ENCODE data around the gene ANO1.

DNA sequence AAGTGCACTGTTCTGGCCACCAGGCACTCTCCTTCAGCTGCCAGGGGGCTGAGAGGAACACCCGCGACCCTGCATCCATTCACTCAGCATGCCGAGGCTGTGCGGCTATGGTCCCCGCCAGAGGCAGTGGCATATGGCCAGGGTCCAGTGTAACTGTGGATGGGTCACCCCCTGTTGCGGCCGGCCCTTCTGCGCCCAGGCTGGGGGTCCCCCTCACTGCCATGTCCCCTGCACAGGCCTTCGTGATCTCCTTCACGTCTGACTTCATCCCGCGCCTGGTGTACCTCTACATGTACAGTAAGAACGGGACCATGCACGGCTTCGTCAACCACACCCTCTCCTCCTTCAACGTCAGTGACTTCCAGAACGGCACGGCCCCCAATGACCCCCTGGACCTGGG is 104.1 kb downstream of the ANO1 start:
- no peak for TF ChIP-seq POLR2AphosphoS5 (IDR thresholded peaks at IDR 0.05; ENCODE audit: low read depth, low read length)
- TF ChIP-seq, protein P1, sequence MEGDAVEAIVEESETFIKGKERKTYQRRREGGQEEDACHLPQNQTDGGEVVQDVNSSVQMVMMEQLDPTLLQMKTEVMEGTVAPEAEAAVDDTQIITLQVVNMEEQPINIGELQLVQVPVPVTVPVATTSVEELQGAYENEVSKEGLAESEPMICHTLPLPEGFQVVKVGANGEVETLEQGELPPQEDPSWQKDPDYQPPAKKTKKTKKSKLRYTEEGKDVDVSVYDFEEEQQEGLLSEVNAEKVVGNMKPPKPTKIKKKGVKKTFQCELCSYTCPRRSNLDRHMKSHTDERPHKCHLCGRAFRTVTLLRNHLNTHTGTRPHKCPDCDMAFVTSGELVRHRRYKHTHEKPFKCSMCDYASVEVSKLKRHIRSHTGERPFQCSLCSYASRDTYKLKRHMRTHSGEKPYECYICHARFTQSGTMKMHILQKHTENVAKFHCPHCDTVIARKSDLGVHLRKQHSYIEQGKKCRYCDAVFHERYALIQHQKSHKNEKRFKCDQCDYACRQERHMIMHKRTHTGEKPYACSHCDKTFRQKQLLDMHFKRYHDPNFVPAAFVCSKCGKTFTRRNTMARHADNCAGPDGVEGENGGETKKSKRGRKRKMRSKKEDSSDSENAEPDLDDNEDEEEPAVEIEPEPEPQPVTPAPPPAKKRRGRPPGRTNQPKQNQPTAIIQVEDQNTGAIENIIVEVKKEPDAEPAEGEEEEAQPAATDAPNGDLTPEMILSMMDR (IDR thresholded peaks at IDR 0.05): no peak
